Keratinocyte (primary cell): ENCODE results near the gene IQCK. TPM values are rescaled to one million over a fixed set of nuclear protein-coding genes. Genes with fewer than 3 reads are reported as not detected.

Experiments used
- DNase-seq: peaks from one replicate; pipeline ENCODE4 v3.0.0-alpha.2; 2011; ENCODE audit warnings: low read depth, missing footprints, low spot score
- FAIRE-seq: peaks from 2 replicates; lab custom pipeline; 2011; peaks lifted over from hg19 to GRCh38; lab: Jason Lieb, UNC
- H2AFZ ChIP-seq: 2 replicates; pipeline ENCODE4 v1.6.0; 2012; ENCODE audit warnings: low read length, control low read depth, inconsistent platforms; ENCODE audit not compliant: control insufficient read depth
- H3K27ac ChIP-seq: 2 replicates; pipeline ENCODE4 v1.5.1; 2011; ENCODE audit warnings: low read length; ENCODE audit not compliant: control insufficient read depth, insufficient read depth
- H3K27me3 ChIP-seq: 3 replicates; pipeline ENCODE4 v1.6.0; 2011; ENCODE audit warnings: low read length; ENCODE audit not compliant: control insufficient read depth, insufficient read depth; ENCODE audit errors: extremely low read depth
- H3K36me3 ChIP-seq, 2 experiments: 2 replicates in 1 of 2; 3 replicates in 1 of 2; pipeline ENCODE4 v1.5.1; 2011; ENCODE audit warnings: low read length in 2 of 2, mild to moderate bottlenecking in 1 of 2; ENCODE audit not compliant: control insufficient read depth in 2 of 2, insufficient read depth in 2 of 2; ENCODE audit errors: extremely low read depth in 1 of 2
- H3K4me1 ChIP-seq: 3 replicates; pipeline ENCODE4 v1.5.1; 2011; ENCODE audit warnings: low read length; ENCODE audit not compliant: control insufficient read depth, insufficient read depth; ENCODE audit errors: extremely low read depth
- H3K4me2 ChIP-seq: 3 replicates; pipeline ENCODE4 v1.6.0; 2011; ENCODE audit warnings: low read depth, low read length; ENCODE audit not compliant: control insufficient read depth, insufficient read depth; ENCODE audit errors: extremely low read depth
- H3K4me3 ChIP-seq, 3 experiments: fragments of 200-600 bp in 1 of 3; sonication (generic) in 1 of 3; 2 replicates in 2 of 3; 3 replicates in 1 of 3; pipeline ENCODE4 v1.5.1; 2011 to 2016; ENCODE audit warnings: low read length in 3 of 3, mild to moderate bottlenecking in 3 of 3, control low read depth in 2 of 3, inconsistent platforms in 1 of 3, low read depth in 1 of 3, mixed read lengths in 1 of 3, mixed run types in 1 of 3, moderate library complexity in 1 of 3; ENCODE audit not compliant: control insufficient read depth in 2 of 3, insufficient read depth in 2 of 3; ENCODE audit errors: extremely low read depth in 1 of 3
- H3K79me2 ChIP-seq: 2 replicates; pipeline ENCODE4 v1.6.0; 2012; ENCODE audit warnings: low read length; ENCODE audit not compliant: control insufficient read depth, insufficient read depth
- H3K9ac ChIP-seq: 3 replicates; pipeline ENCODE4 v1.6.0; 2011; ENCODE audit warnings: low read length; ENCODE audit not compliant: control insufficient read depth, insufficient read depth; ENCODE audit errors: extremely low read depth
- H3K9me1 ChIP-seq: 3 replicates; pipeline ENCODE4 v1.6.0; 2011; ENCODE audit warnings: low read length; ENCODE audit not compliant: control insufficient read depth, insufficient read depth; ENCODE audit errors: extremely low read depth
- H3K9me3 ChIP-seq: 2 replicates; pipeline ENCODE4 v1.5.1; 2012; ENCODE audit warnings: low read depth, low read length; ENCODE audit not compliant: control insufficient read depth
- H4K20me1 ChIP-seq: 3 replicates; pipeline ENCODE4 v1.6.0; 2011; ENCODE audit warnings: low read length; ENCODE audit not compliant: control insufficient read depth, insufficient read depth; ENCODE audit errors: extremely low read depth
- CTCF ChIP-seq, 3 experiments: IDR thresholded peaks in 1 of 3; conservative IDR thresholded peaks in 1 of 3; optimal IDR thresholded peaks in 1 of 3; 2 replicates in 2 of 3; 3 replicates in 1 of 3; pipeline versions ENCODE3 to v1.5.1; 2011; ENCODE audit warnings: low read length in 3 of 3, mild to moderate bottlenecking in 3 of 3, moderate library complexity in 2 of 3, control low read depth in 1 of 3, inconsistent platforms in 1 of 3; ENCODE audit not compliant: insufficient read depth in 2 of 3; ENCODE audit errors: extremely low read depth in 1 of 3
- EZH2 ChIP-seq: IDR thresholded peaks from one replicate; pipeline ENCODE4 v1.6.1; 2012; ENCODE audit warnings: inconsistent platforms, mild to moderate bottlenecking, low read length, moderate library complexity
- dilution Hi-C: fragments of 300-500 bp; cut with MboI; formaldehyde crosslinking; loops from one replicate; pipeline ENCODE4 v1.7.0; 2020; ENCODE audit warnings: low sequenced_read_pairs; ENCODE audit not compliant: extremely low pct_ligation_motif_present
- polyA plus RNA-seq, 5 experiments: library from polyadenylated mRNA; depleted of rRNA in 3 of 5; stranded (reverse) in 3 of 5; stranded (forward) in 1 of 5; unstranded in 1 of 5; fragments of >200 nt; gene quantifications; 1 replicate in 1 of 5; 2 replicates in 3 of 5; 3 replicates in 1 of 5; pipeline versions ENCODE4 v1.2.1 to v1.2.3, GENCODE V29; 2011 to 2012; ENCODE audit warnings: missing spikeins in 2 of 5, low read depth in 1 of 5, low replicate concordance in 1 of 5

The IQCK gene
- polyA plus RNA-seq, 1 donor (not counting 4 experiments of a cell fraction or from before 2014, with no cell fraction given): 9.7 TPM

- H2AFZ ChIP-seq: no peak overlapping the region
- H3K9me1 ChIP-seq: no peaks in the 10 kb centered on the region
- H3K4me1 ChIP-seq: no peaks in the 10 kb centered on the region
- no peaks in the 10 kb centered on the region for H3K9me3 ChIP-seq
- H3K27me3 ChIP-seq: no peaks in the 10 kb centered on the region
- H3K4me3 ChIP-seq: no peak overlapping the region
- no peak overlapping the region for H3K9ac ChIP-seq
- no peaks in the 10 kb centered on the region for H4K20me1 ChIP-seq
- no peak overlapping the region for H3K4me2 ChIP-seq
- dilution Hi-C loops: no loop called here
- no peaks in the 10 kb centered on the region for H3K79me2 ChIP-seq
- TF ChIP-seq CTCF (optimal IDR thresholded peaks at IDR 0.05 in 1 of 3, IDR thresholded peaks at IDR 0.05 in 1 of 3, conservative IDR thresholded peaks at IDR 0.05 in 1 of 3; ENCODE audit: extremely low read depth in 1 of 3, insufficient read depth in 2 of 3, low read length in 3 of 3) (no peak), EZH2 (no peak)
- H3K27ac ChIP-seq: no peak overlapping the region
- no peaks in the 10 kb centered on the region for H3K36me3 ChIP-seq
- no peak for FAIRE-seq
- DNase-seq: no peak
Observed at GRCh38 chr16:19833581-19833980, 115.5 kb downstream of the IQCK start.

- DNase-seq (no peak), FAIRE-seq (no peak)
- dilution Hi-C loops: no loop called here
- H3K27ac ChIP-seq: no peak overlapping the region
- no peak overlapping the region for H3K4me2 ChIP-seq
- no peaks in the 10 kb centered on the region for H3K9me1 ChIP-seq
- H3K27me3 ChIP-seq: no peaks in the 10 kb centered on the region
- H4K20me1 ChIP-seq: no peaks in the 10 kb centered on the region
- H3K9ac ChIP-seq: no peak overlapping the region
- H3K79me2 ChIP-seq: no peaks in the 10 kb centered on the region
- no peak for TF ChIP-seq EZH2
- TF ChIP-seq CTCF (optimal IDR thresholded peaks at IDR 0.05 in 1 of 3, IDR thresholded peaks at IDR 0.05 in 1 of 3, conservative IDR thresholded peaks at IDR 0.05 in 1 of 3; ENCODE audit: extremely low read depth in 1 of 3, insufficient read depth in 2 of 3, low read length in 3 of 3): no peak
- no peaks in the 10 kb centered on the region for H3K36me3 ChIP-seq
- no peaks in the 10 kb centered on the region for H3K9me3 ChIP-seq
- no peaks in the 10 kb centered on the region for H3K4me1 ChIP-seq
- H2AFZ ChIP-seq: no peak overlapping the region
- no peak overlapping the region for H3K4me3 ChIP-seq
Observed at GRCh38 chr16:19835196-19835595, 117.1 kb downstream of the IQCK start.
